OCI-LY1 (cell line): ENCODE results near the gene RREB1.

Source experiments
- EZH2 ChIP-seq: fragments of 200-600 bp; sonication (generic), shearing (Covaris generic); IDR thresholded peaks from 2 replicates; pipeline ENCODE4 v1.8.0; 2017; ENCODE audit warnings: borderline replicate concordance, mixed run types, mild to moderate bottlenecking, antibody characterized with exemption, low read length, moderate library complexity, mixed read lengths
- TF ChIP-seq, protein P1 (sequence below): fragments of 200-600 bp; sonication (generic), shearing (Covaris generic); IDR thresholded peaks from 2 replicates; pipeline ENCODE4 v1.5.1; 2017; ENCODE audit warnings: mild to moderate bottlenecking, antibody characterized with exemption, low read length, moderate library complexity, mixed read lengths

DNA sequence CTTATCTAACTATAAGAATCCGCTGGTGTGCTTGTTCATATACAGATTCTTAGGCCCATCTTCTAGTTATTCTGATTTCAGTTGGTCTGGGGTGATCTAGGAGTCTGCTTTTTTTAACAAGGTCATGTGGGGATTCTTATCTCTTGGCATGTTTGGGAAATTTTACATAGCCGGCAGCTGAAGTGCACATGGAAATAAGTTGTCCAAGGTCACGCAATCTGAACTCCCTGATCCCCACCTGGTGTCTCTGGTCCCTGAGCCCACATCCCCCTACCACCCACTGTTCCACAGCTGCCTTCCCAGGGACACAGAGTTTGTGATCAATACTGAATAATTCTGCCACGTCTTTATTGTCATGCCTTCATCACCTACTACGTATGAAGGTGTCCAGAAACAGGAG lies 114.4 kb downstream of the RREB1 start:
- TF ChIP-seq EZH2, result no peak
- TF ChIP-seq, protein P1, sequence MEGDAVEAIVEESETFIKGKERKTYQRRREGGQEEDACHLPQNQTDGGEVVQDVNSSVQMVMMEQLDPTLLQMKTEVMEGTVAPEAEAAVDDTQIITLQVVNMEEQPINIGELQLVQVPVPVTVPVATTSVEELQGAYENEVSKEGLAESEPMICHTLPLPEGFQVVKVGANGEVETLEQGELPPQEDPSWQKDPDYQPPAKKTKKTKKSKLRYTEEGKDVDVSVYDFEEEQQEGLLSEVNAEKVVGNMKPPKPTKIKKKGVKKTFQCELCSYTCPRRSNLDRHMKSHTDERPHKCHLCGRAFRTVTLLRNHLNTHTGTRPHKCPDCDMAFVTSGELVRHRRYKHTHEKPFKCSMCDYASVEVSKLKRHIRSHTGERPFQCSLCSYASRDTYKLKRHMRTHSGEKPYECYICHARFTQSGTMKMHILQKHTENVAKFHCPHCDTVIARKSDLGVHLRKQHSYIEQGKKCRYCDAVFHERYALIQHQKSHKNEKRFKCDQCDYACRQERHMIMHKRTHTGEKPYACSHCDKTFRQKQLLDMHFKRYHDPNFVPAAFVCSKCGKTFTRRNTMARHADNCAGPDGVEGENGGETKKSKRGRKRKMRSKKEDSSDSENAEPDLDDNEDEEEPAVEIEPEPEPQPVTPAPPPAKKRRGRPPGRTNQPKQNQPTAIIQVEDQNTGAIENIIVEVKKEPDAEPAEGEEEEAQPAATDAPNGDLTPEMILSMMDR, result no peak
